HEK293 (cell line): Measurements from ENCODE around the gene SPA17.

Experiments
- CTCF ChIA-PET: fragments of 350-600 bp; formaldehyde crosslinking; extraction: SDS; loops from one replicate; lab custom pipeline; 2021; ENCODE audit warnings: antibody characterized with exemption; lab: Yijun Ruan, JAX
- POLR2A ChIA-PET: fragments of 300-600 bp; formaldehyde crosslinking; extraction: SDS; loops from one replicate; lab custom pipeline; 2020; ENCODE audit warnings: antibody characterized with exemption, inconsistent platforms; lab: Yijun Ruan, JAX
- H3K27ac ChIP-seq: fragments of 200-500 bp; sonication (Bioruptor generic); 2 replicates; pipeline ENCODE4 v1.5.1; 2014; ENCODE audit warnings: low read depth, low read length, control low read depth, inconsistent platforms; ENCODE audit errors: extremely low read depth
- H3K36me3 ChIP-seq, 2 experiments: fragments of 200-500 bp in 1 of 2; sonication (Bioruptor generic) in 1 of 2; 1 replicate in 1 of 2; 2 replicates in 1 of 2; pipeline ENCODE4 v1.5.1; 2014 to 2017; ENCODE audit warnings: inconsistent platforms in 2 of 2, low read length in 2 of 2; ENCODE audit not compliant: control insufficient read depth in 2 of 2, insufficient read depth in 1 of 2
- H3K4me1 ChIP-seq: fragments of 200-500 bp; sonication (Bioruptor generic); 2 replicates; pipeline ENCODE4 v1.5.1; 2014; ENCODE audit warnings: mild to moderate bottlenecking, low read length, inconsistent platforms; ENCODE audit not compliant: control insufficient read depth, insufficient read depth
- H3K4me3 ChIP-seq: 2 replicates; pipeline ENCODE4 v1.5.1; 2011; ENCODE audit warnings: low read depth, mild to moderate bottlenecking, control low read depth, low read length, moderate library complexity
- H3K9me3 ChIP-seq: fragments of 200-500 bp; sonication (Bioruptor generic); 2 replicates; pipeline ENCODE4 v1.5.1; 2014; ENCODE audit warnings: low read depth, low read length, inconsistent platforms; ENCODE audit not compliant: control insufficient read depth, insufficient read depth
- KLF1 ChIP-seq: fragments of 450-650 bp; formaldehyde crosslinking; IDR thresholded peaks from 2 replicates; pipeline ENCODE4 v1.5.1; 2016; ENCODE audit warnings: missing biosample characterization, missing genetic modification characterization
- OSR2 ChIP-seq: fragments of 450-650 bp; formaldehyde crosslinking; IDR thresholded peaks from 2 replicates; pipeline ENCODE4 v1.5.1; 2016; ENCODE audit warnings: missing biosample characterization, missing genetic modification characterization
- PBX3 ChIP-seq: sonication (generic); formaldehyde crosslinking; IDR thresholded peaks from 2 replicates; pipeline ENCODE4 v1.8.1; 2022; ENCODE audit warnings: mild to moderate bottlenecking, moderate library complexity, missing genetic modification reagents
- PRDM2 ChIP-seq: fragments of 450-650 bp; formaldehyde crosslinking; IDR thresholded peaks from 2 replicates; pipeline ENCODE4 v1.5.1; 2016; ENCODE audit warnings: missing biosample characterization, missing genetic modification characterization, borderline replicate concordance
- PRDM6 ChIP-seq: fragments of 450-650 bp; formaldehyde crosslinking; IDR thresholded peaks from 2 replicates; pipeline ENCODE4 v1.5.1; 2017; ENCODE audit warnings: missing biosample characterization, missing genetic modification characterization
- SP3 ChIP-seq: fragments of 450-650 bp; formaldehyde crosslinking; IDR thresholded peaks from 2 replicates; pipeline ENCODE4 v1.5.1; 2016; ENCODE audit warnings: missing biosample characterization, missing genetic modification characterization
- ZBTB1 ChIP-seq: fragments of 450-650 bp; formaldehyde crosslinking; IDR thresholded peaks from 2 replicates; pipeline ENCODE4 v1.5.1; 2016; ENCODE audit warnings: missing biosample characterization, missing genetic modification characterization
- ZBTB21 ChIP-seq: fragments of 450-650 bp; formaldehyde crosslinking; IDR thresholded peaks from 2 replicates; pipeline ENCODE4 v1.5.1; 2017; ENCODE audit warnings: missing biosample characterization, missing genetic modification characterization
- ZBTB44 ChIP-seq: fragments of 450-650 bp; IDR thresholded peaks from 2 replicates; pipeline ENCODE4 v1.5.1; 2018; ENCODE audit warnings: missing biosample characterization, mild to moderate bottlenecking, missing genetic modification characterization
- ZBTB48 ChIP-seq: fragments of 450-650 bp; formaldehyde crosslinking; IDR thresholded peaks from 2 replicates; pipeline ENCODE4 v1.5.1; 2016; ENCODE audit warnings: missing biosample characterization, missing genetic modification characterization
- ZFP3 ChIP-seq: fragments of 450-650 bp; formaldehyde crosslinking; IDR thresholded peaks from 2 replicates; pipeline ENCODE4 v1.5.1; 2016; ENCODE audit warnings: low read depth, missing biosample characterization, missing genetic modification characterization
- ZFP37 ChIP-seq: fragments of 450-650 bp; formaldehyde crosslinking; IDR thresholded peaks from 2 replicates; pipeline ENCODE4 v1.5.1; 2016; ENCODE audit warnings: missing biosample characterization, missing genetic modification characterization
- ZNF114 ChIP-seq: fragments of 450-650 bp; formaldehyde crosslinking; IDR thresholded peaks from 2 replicates; pipeline ENCODE4 v1.5.0; 2017; ENCODE audit warnings: missing biosample characterization, missing genetic modification characterization
- ZNF132 ChIP-seq: fragments of 450-650 bp; formaldehyde crosslinking; IDR thresholded peaks from 2 replicates; pipeline ENCODE4 v1.5.1; 2017; ENCODE audit warnings: missing biosample characterization, missing genetic modification characterization, borderline replicate concordance
- ZNF221 ChIP-seq: fragments of 450-650 bp; formaldehyde crosslinking; IDR thresholded peaks from 2 replicates; pipeline ENCODE4 v1.5.1; 2017; ENCODE audit warnings: missing biosample characterization, missing genetic modification characterization, borderline replicate concordance
- ZNF24 ChIP-seq: fragments of 450-650 bp; formaldehyde crosslinking; IDR thresholded peaks from 2 replicates; pipeline ENCODE4 v1.5.1; 2016; ENCODE audit warnings: missing biosample characterization, missing genetic modification characterization
- ZNF311 ChIP-seq: fragments of 450-650 bp; formaldehyde crosslinking; IDR thresholded peaks from 2 replicates; pipeline ENCODE4 v1.5.1; 2017; ENCODE audit warnings: missing biosample characterization, missing genetic modification characterization, borderline replicate concordance
- ZNF335 ChIP-seq: fragments of 450-650 bp; formaldehyde crosslinking; conservative IDR thresholded peaks from 2 replicates; pipeline ENCODE4 v1.5.1; 2016; ENCODE audit warnings: missing biosample characterization, missing genetic modification characterization
- ZNF529 ChIP-seq: fragments of 450-650 bp; formaldehyde crosslinking; IDR thresholded peaks from 2 replicates; pipeline ENCODE4 v1.5.1; 2017; ENCODE audit warnings: missing genetic modification characterization, missing biosample characterization; ENCODE audit not compliant: insufficient replicate concordance
- ZNF571 ChIP-seq: fragments of 450-650 bp; formaldehyde crosslinking; IDR thresholded peaks from 2 replicates; pipeline ENCODE4 v1.5.0; 2017; ENCODE audit warnings: missing biosample characterization, missing genetic modification characterization
- ZSCAN18 ChIP-seq: fragments of 450-650 bp; formaldehyde crosslinking; IDR thresholded peaks from 2 replicates; pipeline ENCODE4 v1.5.1; 2016; ENCODE audit warnings: missing biosample characterization, missing genetic modification characterization

Gene SPA17

GRCh38 chr11:124674571-124674970 lies 867 bp downstream of the SPA17 start:
- Histone ChIP-seq H3K27ac (no peak overlapping the region), H3K36me3 (no peaks in the 10 kb centered on the region), H3K4me3 (peak overlapping the region; percentile 78), H3K4me1 (no peaks in the 10 kb centered on the region), H3K9me3 (no peaks in the 10 kb centered on the region)
- CTCF ChIA-PET: no interaction called here
- TF ChIP-seq ZBTB48 (tag by site-specific recombination) (no peak), ZNF571 (no peak), ZBTB21 (no peak), OSR2 (tag by site-specific recombination) (no peak), ZBTB44 (tag by site-specific recombination) (no peak)
- POLR2A ChIA-PET: no interaction called here

GRCh38 chr11:124676386-124676785 lies 2.7 kb downstream of the SPA17 start:
- ChIA-PET CTCF (interaction anchor here (0.7 kb wide), 1 partner anchor 755 kb away, joined by 3 read pairs; no protein-coding TSS in a partner anchor), POLR2A (no interaction called here)
- no peak overlapping the region for H3K4me3 ChIP-seq
- no peak overlapping the region for H3K27ac ChIP-seq
- no peaks in the 10 kb centered on the region for H3K4me1 ChIP-seq
- TF ChIP-seq ZSCAN18 (no peak), ZNF335 (tag by site-specific recombination) (peak; percentile 33; the same call in 1 of the 2 replicates)
- no peaks in the 10 kb centered on the region for H3K36me3 ChIP-seq
- H3K9me3 ChIP-seq: no peaks in the 10 kb centered on the region

GRCh38 chr11:124678416-124678815 lies 4.7 kb downstream of the SPA17 start:
- H3K27ac ChIP-seq: no peak overlapping the region
- ChIA-PET POLR2A (no interaction called here), CTCF (no interaction called here)
- no peak overlapping the region for H3K4me3 ChIP-seq
- peaks cover 0 to 5% of the 10 kb centered on the region in 2 experiments; a peak in 1 of 3 replicates for H3K36me3 ChIP-seq
- no peaks in the 10 kb centered on the region for H3K9me3 ChIP-seq
- no peaks in the 10 kb centered on the region for H3K4me1 ChIP-seq
- TF ChIP-seq ZNF311 (no peak), ZNF132 (tag by site-specific recombination) (no peak), ZFP37 (no peak), PRDM2 (tag by site-specific recombination) (no peak), ZFP3 (no peak), ZNF24 (tag by site-specific recombination) (no peak), ZNF114 (tag by site-specific recombination) (no peak), KLF1 (tag by site-specific recombination) (no peak), ZNF529 (tag by site-specific recombination) (no peak), PBX3 (CRISPR knock-in tag) (no peak), SP3 (tag by site-specific recombination) (no peak), PRDM6 (tag by site-specific recombination) (no peak), ZBTB1 (tag by site-specific recombination) (no peak), ZNF221 (no peak)
